ENCODE data around the gene FOXJ3. TPM values are rescaled to one million over a fixed set of nuclear protein-coding genes. Genes with fewer than 3 reads are reported as not detected.

FOXJ3 gene
- total RNA-seq, 1 donor from 2014 or later, result 51.0 TPM

- Mint-ChIP-seq H3K27ac (no peak overlapping the region), H3K27me3 (no peaks in the 10 kb centered on the region), H3K36me3 (ENCODE audit: low read depth) (peaks cover 30% of the 10 kb centered on the region)
Observed at GRCh38 chr1:42267904-42268303, 67.1 kb downstream of the FOXJ3 start.

GRCh38 chr1:42266253-42267135 is 68.5 kb downstream of the FOXJ3 start:
- intact Hi-C loops (cut with micrococcal nuclease), result no loop called here
- Mint-ChIP-seq H3K4me1 (peaks cover 12% of the 10 kb centered on the region), H3K36me3 (ENCODE audit: low read depth) (peaks cover 31% of the 10 kb centered on the region), H3K27ac (no peak overlapping the region), H3K27me3 (no peaks in the 10 kb centered on the region), H3K4me3 (no peak overlapping the region), H3K9me3 (no peaks in the 10 kb centered on the region)
- no peak for DNase-seq

More at GRCh38 chr1:42267904-42268303, 67.1 kb downstream of the FOXJ3 start:
- no peak for DNase-seq
- intact Hi-C loops (cut with micrococcal nuclease), result no loop called here
- Mint-ChIP-seq H3K4me1 (peaks cover 17% of the 10 kb centered on the region), H3K4me3 (no peak overlapping the region), H3K9me3 (no peaks in the 10 kb centered on the region)

GRCh38 chr1:42264511-42265190 is 70.4 kb downstream of the FOXJ3 start:
- intact Hi-C loops (cut with micrococcal nuclease), result no loop called here
- H3K9me3 Mint-ChIP-seq, result no peaks in the 10 kb centered on the region
- H3K27me3 Mint-ChIP-seq, result no peaks in the 10 kb centered on the region
- no peak overlapping the region for H3K4me3 Mint-ChIP-seq
- H3K27ac Mint-ChIP-seq, result no peak overlapping the region
- peaks cover 12% of the 10 kb centered on the region for H3K4me1 Mint-ChIP-seq
- H3K36me3 Mint-ChIP-seq (ENCODE audit: low read depth), result peaks cover 32% of the 10 kb centered on the region
- DNase-seq, result no peak

- peaks cover 10% of the 10 kb centered on the region for H3K4me1 Mint-ChIP-seq
- no peak overlapping the region for H3K27ac Mint-ChIP-seq
- no peak for DNase-seq
- no peak overlapping the region for H3K4me3 Mint-ChIP-seq
- no peaks in the 10 kb centered on the region for H3K9me3 Mint-ChIP-seq
- H3K36me3 Mint-ChIP-seq (ENCODE audit: low read depth), result peaks cover 25% of the 10 kb centered on the region
- no peaks in the 10 kb centered on the region for H3K27me3 Mint-ChIP-seq
- intact Hi-C loops (cut with micrococcal nuclease), result no loop called here
Observed at GRCh38 chr1:42263019-42263418, 72.0 kb downstream of the FOXJ3 start.

GRCh38 chr1:42260376-42261070 is 74.5 kb downstream of the FOXJ3 start:
- Mint-ChIP-seq H3K27ac (no peak overlapping the region), H3K9me3 (no peaks in the 10 kb centered on the region), H3K36me3 (ENCODE audit: low read depth) (peaks cover 30% of the 10 kb centered on the region), H3K4me1 (peaks cover 12% of the 10 kb centered on the region), H3K27me3 (no peaks in the 10 kb centered on the region), H3K4me3 (no peak overlapping the region)
- DNase-seq, result no peak
- intact Hi-C loops (cut with micrococcal nuclease), result no loop called here

GRCh38 chr1:42259739-42260064 is 75.3 kb downstream of the FOXJ3 start:
- no peak overlapping the region for H3K4me3 Mint-ChIP-seq
- no peak overlapping the region for H3K27ac Mint-ChIP-seq
- peaks cover 6% of the 10 kb centered on the region for H3K9me3 Mint-ChIP-seq
- H3K4me1 Mint-ChIP-seq, result peaks cover 12% of the 10 kb centered on the region
- intact Hi-C loops (cut with micrococcal nuclease), result no loop called here
- DNase-seq, result no peak
- no peaks in the 10 kb centered on the region for H3K27me3 Mint-ChIP-seq
- H3K36me3 Mint-ChIP-seq (ENCODE audit: low read depth), result peaks cover 28% of the 10 kb centered on the region

GRCh38 chr1:42259059-42259738 is 75.8 kb downstream of the FOXJ3 start:
- Mint-ChIP-seq H3K4me1 (peaks cover 12% of the 10 kb centered on the region), H3K27me3 (no peaks in the 10 kb centered on the region), H3K27ac (no peak overlapping the region), H3K9me3 (peaks cover 6% of the 10 kb centered on the region), H3K36me3 (ENCODE audit: low read depth) (peaks cover 24% of the 10 kb centered on the region), H3K4me3 (no peak overlapping the region)
- no peak for DNase-seq
- intact Hi-C loops (cut with micrococcal nuclease), result no loop called here

- no peaks in the 10 kb centered on the region for H3K27me3 Mint-ChIP-seq
- no peak overlapping the region for H3K4me3 Mint-ChIP-seq
- intact Hi-C loops (cut with micrococcal nuclease), result no loop called here
- DNase-seq, result no peak
- peaks cover 17% of the 10 kb centered on the region for H3K36me3 Mint-ChIP-seq (ENCODE audit: low read depth)
- H3K9me3 Mint-ChIP-seq, result peaks cover 6% of the 10 kb centered on the region
- H3K4me1 Mint-ChIP-seq, result peaks cover 12% of the 10 kb centered on the region
- no peak overlapping the region for H3K27ac Mint-ChIP-seq
Observed at GRCh38 chr1:42258218-42258617, 76.8 kb downstream of the FOXJ3 start.

- no peaks in the 10 kb centered on the region for H3K4me1 Mint-ChIP-seq
- no peak overlapping the region for H3K27ac Mint-ChIP-seq
- H3K9me3 Mint-ChIP-seq, result peaks cover 16% of the 10 kb centered on the region
- H3K4me3 Mint-ChIP-seq, result no peak overlapping the region
- intact Hi-C loops (cut with micrococcal nuclease), result no loop called here
- no peaks in the 10 kb centered on the region for H3K27me3 Mint-ChIP-seq
- no peak for DNase-seq
- H3K36me3 Mint-ChIP-seq (ENCODE audit: low read depth), result peaks cover 33% of the 10 kb centered on the region
Observed at GRCh38 chr1:42251042-42251441, 84.0 kb downstream of the FOXJ3 start.

GRCh38 chr1:42250164-42250563 is 84.9 kb downstream of the FOXJ3 start:
- Mint-ChIP-seq H3K4me3 (no peak overlapping the region), H3K27me3 (no peaks in the 10 kb centered on the region), H3K9me3 (peaks cover 16% of the 10 kb centered on the region), H3K27ac (no peak overlapping the region), H3K36me3 (ENCODE audit: low read depth) (peaks cover 34% of the 10 kb centered on the region), H3K4me1 (peaks cover 2% of the 10 kb centered on the region)
- intact Hi-C loops (cut with micrococcal nuclease), result no loop called here
- DNase-seq, result no peak

- Mint-ChIP-seq H3K27me3 (no peaks in the 10 kb centered on the region), H3K36me3 (ENCODE audit: low read depth) (peaks cover 71% of the 10 kb centered on the region), H3K9me3 (peaks cover 33% of the 10 kb centered on the region), H3K4me3 (no peak overlapping the region), H3K27ac (no peak overlapping the region), H3K4me1 (peaks cover 7% of the 10 kb centered on the region)
- intact Hi-C loops (cut with micrococcal nuclease), result no loop called here
- no peak for DNase-seq
Observed at GRCh38 chr1:42240966-42241755, 93.9 kb downstream of the FOXJ3 start.

GRCh38 chr1:42239555-42239954 is 95.5 kb downstream of the FOXJ3 start:
- intact Hi-C loops (cut with micrococcal nuclease), result no loop called here
- peaks cover 33% of the 10 kb centered on the region for H3K9me3 Mint-ChIP-seq

GRCh38 chr1:42239041-42239440 is 96.0 kb downstream of the FOXJ3 start:
- Mint-ChIP-seq H3K27ac (no peak overlapping the region), H3K27me3 (no peaks in the 10 kb centered on the region), H3K4me1 (peaks cover 5% of the 10 kb centered on the region), H3K36me3 (ENCODE audit: low read depth) (peaks cover 70% of the 10 kb centered on the region), H3K9me3 (peaks cover 29% of the 10 kb centered on the region), H3K4me3 (no peak overlapping the region)
- DNase-seq, result no peak
- intact Hi-C loops (cut with micrococcal nuclease), result no loop called here

More at GRCh38 chr1:42239555-42239954, 95.5 kb downstream of the FOXJ3 start:
- peaks cover 5% of the 10 kb centered on the region for H3K4me1 Mint-ChIP-seq
- DNase-seq, result no peak
- H3K36me3 Mint-ChIP-seq (ENCODE audit: low read depth), result peaks cover 72% of the 10 kb centered on the region
- no peak overlapping the region for H3K4me3 Mint-ChIP-seq
- no peak overlapping the region for H3K27ac Mint-ChIP-seq
- no peaks in the 10 kb centered on the region for H3K27me3 Mint-ChIP-seq
